ENCODE measurements around the gene ADAMTS12. TPM values are rescaled to one million over a fixed set of nuclear protein-coding genes. Genes with fewer than 3 reads are reported as not detected.

The ADAMTS12 gene
- total RNA-seq, 1 experiment from 2014 or later = not detected

GRCh38 chr5:33657176-33657575 lies 234.6 kb downstream of the ADAMTS12 start:
- in situ Hi-C loops (cut with HindIII; ENCODE audit: low pct_unique_long_range_greater_than_20kb, low sequenced_read_pairs) = no loop called here
- DNase-seq (ENCODE audit: low read depth) = no peak

DNA sequence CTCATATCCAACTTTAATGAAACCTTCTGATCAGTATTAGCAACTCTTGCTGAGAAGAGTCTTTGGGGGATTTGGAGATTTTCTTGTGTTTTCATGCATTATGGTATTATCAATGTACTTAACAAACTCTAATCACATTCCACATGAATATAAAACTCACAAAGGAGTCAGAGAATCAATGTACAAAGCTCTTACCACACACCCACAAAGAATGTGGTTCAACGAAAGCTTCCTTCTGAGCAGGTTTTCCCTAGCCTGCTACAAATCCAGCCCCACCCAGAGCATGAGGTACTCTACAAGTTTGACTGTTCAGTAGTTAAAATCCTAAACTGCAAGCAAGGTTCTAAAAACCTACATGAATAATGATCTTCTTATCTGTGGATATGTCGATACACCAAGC lies 240.9 kb downstream of the ADAMTS12 start:
- in situ Hi-C loops (cut with HindIII; ENCODE audit: low pct_unique_long_range_greater_than_20kb, low sequenced_read_pairs) = no loop called here

DNA sequence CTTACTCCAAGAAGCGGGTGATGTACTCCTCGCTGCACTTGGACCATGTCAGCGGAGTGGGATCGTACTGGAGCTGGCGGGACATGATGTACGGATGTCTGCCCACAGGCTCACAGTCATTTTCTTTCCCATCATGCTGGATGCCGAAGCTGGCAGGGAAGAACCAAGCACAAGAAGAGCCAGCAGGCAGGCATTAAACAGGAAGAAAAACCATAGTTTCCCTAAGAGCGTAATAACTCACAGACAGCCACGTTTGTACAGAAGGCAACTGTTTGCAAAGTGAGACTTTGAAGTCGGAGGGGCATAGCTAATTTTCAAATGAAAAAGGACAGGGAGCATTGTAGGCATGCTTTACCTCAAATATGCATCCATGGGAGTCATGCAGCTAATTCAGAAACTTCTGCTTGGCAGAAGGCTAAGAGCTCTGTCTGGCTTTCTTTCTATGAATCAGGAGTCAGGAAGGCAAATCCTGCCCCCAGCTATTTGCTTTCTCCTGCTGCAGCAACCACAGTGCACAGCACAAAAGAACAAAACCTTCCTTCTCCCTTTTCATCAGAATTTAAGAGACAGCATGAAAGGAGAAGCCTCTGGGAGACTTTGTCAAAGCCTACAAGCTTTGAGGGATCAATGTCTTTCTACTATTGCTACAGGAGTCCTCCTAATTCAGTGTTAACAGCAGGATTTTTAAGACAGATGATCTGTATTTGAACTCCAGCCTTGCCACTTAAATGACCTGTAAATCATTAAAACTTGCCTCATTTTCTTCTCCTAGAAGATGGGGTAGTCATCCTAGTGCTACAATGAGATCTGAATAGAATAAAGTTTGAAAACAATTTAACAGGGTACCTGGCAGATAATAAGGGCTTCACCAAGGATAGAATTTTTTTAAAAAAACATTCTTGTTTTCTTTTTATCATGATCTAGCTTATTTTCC lies 242.0 kb downstream of the ADAMTS12 start:
- in situ Hi-C loops (cut with HindIII; ENCODE audit: low pct_unique_long_range_greater_than_20kb, low sequenced_read_pairs) = no loop called here
- no peak for DNase-seq (ENCODE audit: low read depth)

More for the DNA sequence above, 240.9 kb downstream of the ADAMTS12 start:
- no peak for DNase-seq (ENCODE audit: low read depth)

GRCh38 chr5:33641744-33642505 lies 249.9 kb downstream of the ADAMTS12 start:
- DNase-seq (ENCODE audit: low read depth) = no peak
- in situ Hi-C loops (cut with HindIII; ENCODE audit: low pct_unique_long_range_greater_than_20kb, low sequenced_read_pairs) = no loop called here

- in situ Hi-C loops (cut with HindIII; ENCODE audit: low pct_unique_long_range_greater_than_20kb, low sequenced_read_pairs) = no loop called here
- no peak for DNase-seq (ENCODE audit: low read depth)
These were observed 252.3 kb downstream of the ADAMTS12 start for GRCh38 chr5:33639474-33639873.

GRCh38 chr5:33637011-33637410 lies 254.8 kb downstream of the ADAMTS12 start:
- no peak for DNase-seq (ENCODE audit: low read depth)
- in situ Hi-C loops (cut with HindIII; ENCODE audit: low pct_unique_long_range_greater_than_20kb, low sequenced_read_pairs) = no loop called here

- in situ Hi-C loops (cut with HindIII; ENCODE audit: low pct_unique_long_range_greater_than_20kb, low sequenced_read_pairs) = no loop called here
- DNase-seq (ENCODE audit: low read depth) = no peak
These were observed 256.2 kb downstream of the ADAMTS12 start for GRCh38 chr5:33635582-33635981.

DNA sequence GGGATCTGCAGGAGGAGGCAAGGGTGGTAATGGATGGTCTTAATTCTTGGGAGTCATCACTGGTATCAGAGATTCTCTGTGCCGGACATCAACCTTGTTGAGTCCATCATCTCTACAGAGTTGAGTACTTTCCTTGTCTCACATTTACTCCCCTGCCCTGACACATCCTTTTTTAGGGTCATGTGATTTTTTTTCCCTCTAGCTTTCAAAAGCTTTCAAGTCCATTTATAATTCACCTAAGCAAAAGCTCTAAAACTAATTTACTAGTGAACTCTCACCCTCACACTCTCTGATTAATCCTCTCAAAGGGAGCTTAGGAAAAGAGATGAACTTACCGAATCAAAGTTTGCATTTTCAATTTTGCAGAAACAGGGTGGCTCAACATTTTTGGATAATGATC lies 258.1 kb downstream of the ADAMTS12 start:
- DNase-seq (ENCODE audit: low read depth) = no peak
- in situ Hi-C loops (cut with HindIII; ENCODE audit: low pct_unique_long_range_greater_than_20kb, low sequenced_read_pairs) = no loop called here

DNA sequence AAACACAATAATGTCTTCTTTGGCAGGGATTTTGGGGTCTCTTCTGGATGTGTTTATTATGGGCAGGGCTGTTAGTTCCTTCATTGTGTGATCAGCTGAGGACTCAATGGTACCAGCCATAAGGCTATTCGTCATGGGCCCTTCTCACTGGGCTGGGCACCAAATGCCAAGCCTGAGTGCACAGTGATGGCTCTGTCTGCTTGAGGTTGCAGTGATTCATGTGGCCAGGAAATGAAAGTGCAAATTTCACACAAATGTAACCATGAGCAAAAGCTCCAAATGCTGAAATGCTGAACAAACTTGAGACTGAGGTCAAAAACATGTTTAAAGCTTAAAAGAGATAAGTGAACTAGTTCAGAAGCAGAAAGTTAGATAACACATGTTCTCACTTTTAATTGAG lies 260.0 kb downstream of the ADAMTS12 start:
- in situ Hi-C loops (cut with HindIII; ENCODE audit: low pct_unique_long_range_greater_than_20kb, low sequenced_read_pairs) = no loop called here
- DNase-seq (ENCODE audit: low read depth) = peak; percentile 10

DNA sequence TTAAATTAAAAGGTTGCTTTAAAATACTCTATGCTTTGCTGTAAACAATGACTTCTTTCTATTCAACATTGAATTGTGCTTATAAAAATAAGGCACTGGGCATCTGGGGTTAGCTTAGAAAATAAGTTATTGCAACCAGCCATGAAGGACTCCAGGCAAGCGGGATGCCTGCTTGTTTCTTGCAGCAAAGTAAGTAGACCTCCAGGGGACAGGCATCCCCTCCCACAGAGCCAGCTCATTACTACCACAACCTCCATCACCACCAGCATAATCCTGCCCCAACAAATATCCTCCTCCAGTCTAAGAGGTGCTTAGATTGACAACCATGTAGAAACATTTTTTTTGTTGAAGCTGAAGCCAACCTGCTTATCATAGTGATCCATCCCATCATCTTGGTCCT lies 260.7 kb downstream of the ADAMTS12 start:
- in situ Hi-C loops (cut with HindIII; ENCODE audit: low pct_unique_long_range_greater_than_20kb, low sequenced_read_pairs) = no loop called here
- DNase-seq (ENCODE audit: low read depth) = no peak

- DNase-seq (ENCODE audit: low read depth) = no peak
These were observed 261.8 kb downstream of the ADAMTS12 start for GRCh38 chr5:33629999-33630398.

DNA sequence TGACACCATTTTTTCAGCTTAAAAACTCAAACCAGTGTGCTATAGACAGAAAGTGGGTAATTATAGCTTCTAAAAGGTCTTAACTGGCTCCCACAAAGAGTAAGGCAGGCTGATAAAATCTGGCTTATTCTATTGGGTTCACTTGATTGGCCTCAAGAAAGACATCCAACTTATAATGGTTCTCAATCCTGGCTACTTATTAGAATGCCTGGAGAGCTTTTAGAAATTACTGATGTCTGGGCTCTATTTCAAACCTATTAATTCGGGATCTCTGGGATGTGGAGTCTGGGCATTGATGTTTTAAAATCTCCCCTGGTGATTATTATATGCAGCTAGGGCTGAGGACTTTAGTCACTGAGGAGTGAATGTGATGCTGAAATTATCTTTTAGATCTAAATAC lies 263.0 kb downstream of the ADAMTS12 start:
- in situ Hi-C loops (cut with HindIII; ENCODE audit: low pct_unique_long_range_greater_than_20kb, low sequenced_read_pairs) = no loop called here
- no peak for DNase-seq (ENCODE audit: low read depth)

More at GRCh38 chr5:33629999-33630398, 261.8 kb downstream of the ADAMTS12 start:
- in situ Hi-C loops (cut with HindIII; ENCODE audit: low pct_unique_long_range_greater_than_20kb, low sequenced_read_pairs) = no loop called here

DNA sequence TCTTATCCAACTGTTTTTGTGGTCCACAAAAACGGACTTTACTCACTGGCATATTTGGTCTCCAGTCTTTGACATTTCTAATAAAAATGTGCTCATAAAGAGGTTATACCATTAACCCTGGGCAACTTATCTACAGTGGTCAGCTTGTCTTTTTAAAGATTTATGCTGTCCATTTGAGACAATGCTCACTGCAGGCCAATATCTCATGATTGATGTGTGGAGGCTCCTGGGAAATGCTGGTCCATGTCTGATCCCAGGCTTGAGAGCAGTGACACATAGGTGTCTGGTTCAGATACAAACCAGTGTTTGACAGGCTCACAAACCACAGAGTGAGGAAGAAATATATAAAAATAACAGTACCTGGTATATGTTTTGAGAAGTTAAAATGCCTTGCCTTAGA lies 270.3 kb downstream of the ADAMTS12 start:
- no peak for DNase-seq (ENCODE audit: low read depth)
- in situ Hi-C loops (cut with HindIII; ENCODE audit: low pct_unique_long_range_greater_than_20kb, low sequenced_read_pairs) = no loop called here

DNA sequence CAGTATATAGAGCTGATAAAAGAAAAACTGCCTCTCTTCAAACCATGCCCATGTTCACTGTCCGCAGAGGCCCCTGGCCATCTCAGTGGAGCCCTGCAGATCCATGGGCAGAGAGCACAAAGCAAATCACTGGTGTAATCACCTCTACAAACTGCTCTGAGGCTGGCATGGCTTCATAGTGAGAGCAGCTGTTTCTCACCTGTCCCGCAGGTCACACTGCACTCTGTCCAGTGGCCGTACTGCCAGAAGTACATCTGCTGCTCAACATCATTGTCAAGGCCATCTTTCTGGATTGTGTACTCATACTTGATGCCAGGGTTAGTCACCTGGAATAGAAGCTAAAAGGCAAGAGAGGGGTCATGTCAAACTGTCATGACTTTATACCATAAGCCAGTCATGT lies 277.8 kb downstream of the ADAMTS12 start:
- in situ Hi-C loops (cut with HindIII; ENCODE audit: low pct_unique_long_range_greater_than_20kb, low sequenced_read_pairs) = no loop called here
- DNase-seq (ENCODE audit: low read depth) = no peak

DNA sequence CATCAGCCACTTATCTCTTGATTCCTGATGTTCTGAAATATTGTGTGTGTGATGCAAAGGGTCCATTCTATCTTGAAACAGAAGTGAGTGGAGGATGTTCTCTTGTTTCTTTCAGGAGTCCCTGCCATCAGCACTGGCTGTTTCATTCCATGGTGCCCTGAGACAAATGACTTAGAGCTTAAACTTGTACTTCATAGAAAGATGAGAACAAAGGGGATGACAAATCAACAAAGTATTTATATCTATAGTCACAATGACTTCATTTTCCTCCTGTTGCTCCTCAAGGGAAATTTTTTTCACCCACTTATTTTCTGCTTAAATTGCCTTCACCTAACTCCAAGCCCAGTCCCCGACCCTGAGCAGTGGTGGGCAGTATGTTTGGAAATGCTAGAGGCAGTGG lies 279.4 kb downstream of the ADAMTS12 start:
- in situ Hi-C loops (cut with HindIII; ENCODE audit: low pct_unique_long_range_greater_than_20kb, low sequenced_read_pairs) = no loop called here
- DNase-seq (ENCODE audit: low read depth) = no peak

DNA sequence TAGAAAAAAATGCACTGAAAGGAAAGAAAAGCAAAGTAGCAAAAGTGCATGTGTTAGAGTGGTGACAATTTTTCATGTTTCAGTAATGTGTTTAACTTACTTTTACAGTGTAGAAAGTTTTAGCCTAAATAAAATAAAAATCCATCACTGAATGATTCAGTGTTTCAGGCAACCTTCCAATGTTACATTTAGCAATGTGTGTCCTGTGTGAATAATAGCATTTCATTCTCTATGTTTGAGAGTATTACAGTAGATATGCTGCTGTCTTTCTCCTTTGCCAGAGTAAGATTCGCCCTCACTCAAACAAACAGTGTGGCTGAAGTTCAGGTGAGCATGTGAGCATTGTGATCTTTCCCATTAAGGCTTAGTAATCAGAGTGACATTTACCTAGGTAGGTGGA lies 279.9 kb downstream of the ADAMTS12 start:
- in situ Hi-C loops (cut with HindIII; ENCODE audit: low pct_unique_long_range_greater_than_20kb, low sequenced_read_pairs) = no loop called here
- DNase-seq (ENCODE audit: low read depth) = no peak

DNA sequence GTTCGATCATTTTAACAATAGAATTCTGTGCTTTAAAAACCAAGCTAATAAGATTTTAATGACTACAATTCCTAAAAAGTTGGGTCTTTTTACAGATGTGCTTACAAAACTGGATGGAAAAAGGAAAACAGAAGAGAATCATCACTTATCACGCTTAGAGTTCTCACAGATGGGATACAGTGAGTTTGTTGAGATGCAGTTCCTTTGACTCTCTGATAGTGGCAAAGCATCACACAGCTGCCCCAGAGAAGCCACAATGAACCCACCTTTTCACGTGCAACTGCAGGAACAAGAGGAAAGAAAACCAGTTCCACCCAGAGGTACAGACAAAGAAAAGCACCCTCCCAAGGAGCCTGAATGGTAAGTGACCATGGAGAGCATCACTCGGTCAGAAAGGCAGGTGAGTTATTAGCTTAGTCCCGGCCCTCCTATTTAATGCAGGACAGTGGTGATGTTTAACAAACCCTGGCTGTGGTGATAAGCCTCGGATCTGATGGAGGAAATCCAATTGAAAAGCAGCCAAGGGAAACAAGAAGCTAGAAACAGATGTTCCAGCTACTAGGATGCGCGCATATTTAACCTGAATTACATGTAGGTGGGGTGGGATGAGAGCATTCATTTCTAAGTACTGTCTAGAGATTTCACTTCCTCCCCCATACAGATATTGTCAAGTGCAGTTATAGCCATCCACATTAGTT lies 283.3 kb downstream of the ADAMTS12 start:
- no peak for DNase-seq (ENCODE audit: low read depth)
- in situ Hi-C loops (cut with HindIII; ENCODE audit: low pct_unique_long_range_greater_than_20kb, low sequenced_read_pairs) = no loop called here

DNA sequence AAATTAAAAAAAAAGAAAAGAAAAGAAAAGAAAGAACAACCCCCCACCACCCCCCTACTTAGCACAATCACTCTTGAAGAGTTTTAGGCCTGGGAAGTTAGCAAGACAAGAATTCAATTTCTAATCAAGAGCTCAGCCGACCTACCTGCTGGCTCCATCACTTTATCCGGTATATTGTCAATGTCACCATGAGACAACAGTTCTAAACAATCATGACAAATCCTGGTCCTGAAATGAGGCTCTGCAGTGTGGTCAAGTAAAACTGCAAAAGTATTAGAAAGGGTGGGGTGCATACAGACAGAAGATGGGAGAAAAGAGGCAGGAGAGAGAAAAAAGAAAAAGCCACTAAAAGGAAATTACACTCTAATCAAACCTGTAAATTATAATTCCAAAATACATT lies 287.3 kb downstream of the ADAMTS12 start:
- in situ Hi-C loops (cut with HindIII; ENCODE audit: low pct_unique_long_range_greater_than_20kb, low sequenced_read_pairs) = no loop called here
- DNase-seq (ENCODE audit: low read depth) = no peak

GRCh38 chr5:33601881-33602280 lies 289.9 kb downstream of the ADAMTS12 start:
- in situ Hi-C loops (cut with HindIII; ENCODE audit: low pct_unique_long_range_greater_than_20kb, low sequenced_read_pairs) = no loop called here
- no peak for DNase-seq (ENCODE audit: low read depth)
